Liver (tissue), 9 donors: ENCODE results near the gene KRT17. TPM values are rescaled to one million over a fixed set of nuclear protein-coding genes. Genes with fewer than 3 reads are reported as not detected.

Source experiments
- DNase-seq: peaks from one replicate; pipeline ENCODE4 v3.0.0-alpha.2; 2017; ENCODE audit warnings: low spot score
- H3K27ac ChIP-seq, 2 donors: one replicate each; pipeline ENCODE4 v1.7.0; 2013; ENCODE audit warnings: inconsistent platforms in 2 of 2, low read length in 2 of 2, control low read depth in 1 of 2, low read depth in 1 of 2, mild to moderate bottlenecking in 1 of 2
- H3K27me3 ChIP-seq, 4 donors: one replicate each; pipeline versions ENCODE4 v1.6.1 to v1.7.0; 2013; ENCODE audit warnings: low read length in 3 of 4, inconsistent platforms in 1 of 4, mild to moderate bottlenecking in 1 of 4, moderate library complexity in 1 of 4; ENCODE audit not compliant: control insufficient read depth in 4 of 4, insufficient read depth in 4 of 4
- H3K36me3 ChIP-seq, 4 donors: one replicate each; pipeline versions ENCODE4 v1.6.1 to v1.7.0; 2013; ENCODE audit warnings: low read length in 3 of 4, mild to moderate bottlenecking in 3 of 4, low read depth in 1 of 4, moderate library complexity in 1 of 4; ENCODE audit not compliant: control insufficient read depth in 4 of 4, insufficient read depth in 3 of 4
- H3K4me1 ChIP-seq, 4 donors: one replicate each; pipeline versions ENCODE4 v1.6.1 to v1.7.0; 2013; ENCODE audit warnings: low read length in 3 of 4, mild to moderate bottlenecking in 3 of 4, moderate library complexity in 1 of 4; ENCODE audit not compliant: control insufficient read depth in 4 of 4, insufficient read depth in 4 of 4
- H3K4me3 ChIP-seq, 3 donors: one replicate each; pipeline versions ENCODE4 v1.6.1 to v1.7.0; 2013; ENCODE audit warnings: low read length in 3 of 3, control low read depth in 1 of 3, low read depth in 1 of 3, mild to moderate bottlenecking in 1 of 3
- H3K9ac ChIP-seq, 2 donors: one replicate each; pipeline ENCODE4 v1.7.0; 2013; ENCODE audit warnings: low read length in 2 of 2, mild to moderate bottlenecking in 2 of 2, moderate library complexity in 2 of 2, control low read depth in 1 of 2, low read depth in 1 of 2
- H3K9me3 ChIP-seq, 4 donors: one replicate each; pipeline versions ENCODE4 v1.6.1 to v1.7.0; 2013; ENCODE audit warnings: low read length in 3 of 4; ENCODE audit not compliant: control insufficient read depth in 4 of 4
- ATF3 ChIP-seq: IDR thresholded peaks from 2 replicates; pipeline ENCODE4 v1.6.1; 2016; ENCODE audit warnings: antibody characterized with exemption
- CTCF ChIP-seq: fragments of 150-350 bp; IDR thresholded peaks from 2 replicates; pipeline ENCODE4 v1.5.1; 2017; ENCODE audit warnings: improper control_type of control experiment, low read depth, low read length; ENCODE audit not compliant: missing input control
- FOXA2 ChIP-seq: IDR thresholded peaks from 2 replicates; pipeline ENCODE4 v1.6.1; 2016; ENCODE audit warnings: antibody characterized with exemption
- GABPA ChIP-seq, 2 donors: IDR thresholded peaks in 1 of 2; conservative IDR thresholded peaks in 1 of 2; 2 replicates each; pipeline ENCODE4 v1.6.1; 2016; ENCODE audit warnings: antibody characterized with exemption in 2 of 2, mild to moderate bottlenecking in 1 of 2, moderate library complexity in 1 of 2
- HNF4A ChIP-seq, 2 donors: conservative IDR thresholded peaks; 2 replicates each; pipeline ENCODE4 v1.6.1; 2016; ENCODE audit warnings: antibody characterized with exemption in 2 of 2, mild to moderate bottlenecking in 2 of 2
- HNF4G ChIP-seq: IDR thresholded peaks from 2 replicates; pipeline ENCODE4 v1.6.1; 2016; ENCODE audit warnings: antibody characterized with exemption
- MAX ChIP-seq: IDR thresholded peaks from 2 replicates; pipeline ENCODE4 v1.6.1; 2016; ENCODE audit warnings: antibody characterized with exemption
- NR2F2 ChIP-seq: IDR thresholded peaks from 2 replicates; pipeline ENCODE4 v1.6.1; 2016; ENCODE audit warnings: antibody characterized with exemption
- RAD21 ChIP-seq, 2 donors: IDR thresholded peaks; 2 replicates each; pipeline ENCODE4 v1.6.1; 2016; ENCODE audit warnings: antibody characterized with exemption in 2 of 2, mild to moderate bottlenecking in 2 of 2
- REST ChIP-seq: IDR thresholded peaks from 2 replicates; pipeline ENCODE4 v1.6.1; 2016; ENCODE audit warnings: antibody characterized with exemption, mild to moderate bottlenecking
- RXRA ChIP-seq, 2 donors: IDR thresholded peaks; 2 replicates each; pipeline ENCODE4 v1.6.1; 2017 to 2018; ENCODE audit warnings: antibody characterized with exemption in 2 of 2, mild to moderate bottlenecking in 1 of 2
- SP1 ChIP-seq: IDR thresholded peaks from 2 replicates; pipeline ENCODE4 v1.6.1; 2018; ENCODE audit warnings: antibody characterized with exemption, mild to moderate bottlenecking
- TAF1 ChIP-seq: conservative IDR thresholded peaks from 2 replicates; pipeline ENCODE4 v1.6.1; 2016; ENCODE audit warnings: antibody characterized with exemption, mild to moderate bottlenecking
- YY1 ChIP-seq: IDR thresholded peaks from 2 replicates; pipeline ENCODE4 v1.6.1; 2016; ENCODE audit warnings: antibody characterized with exemption, mild to moderate bottlenecking
- ZBTB33 ChIP-seq: IDR thresholded peaks from 2 replicates; pipeline ENCODE4 v1.6.1; 2016; ENCODE audit warnings: antibody characterized with exemption
- WGBS: extraction: QIAGEN DNeasy Blood & Tissue Kit; methylation state at CpG from one replicate; pipeline ENCODE4 v1.1.7; 2013; 5-methylcytosine and 5-hydroxymethylcytosine counted together
- polyA plus RNA-seq, 2 donors: library from polyadenylated mRNA; stranded (reverse) in 1 of 2; unstranded in 1 of 2; fragments of 200-250 nt in 1 of 2; fragments of >200 nt in 1 of 2; fragmentation: Nextera tagmentation in 1 of 2; extraction: Ambion mirVana in 1 of 2; gene quantifications; one replicate each; pipeline versions ENCODE4 v1.2.1 to v1.2.3, GENCODE V29; 2013 to 2015
- total RNA-seq, 2 donors: library from RNA; depleted of rRNA; stranded (reverse); fragments of >200 nt; gene quantifications; one replicate each; pipeline ENCODE4 v1.2.3, GENCODE V29; 2014
- donor health status: healthy.
- donor health status: healthy.
- donor health status: healthy.
- donor health status: healthy.
- donor health status: healthy.

Gene KRT17
- total and polyA plus RNA-seq, 4 donors: 0.15 TPM; not detected in 3

GRCh38 chr17:41575336-41575735 is 49.0 kb downstream of the KRT17 start:
- 70% methylated on average over 3 of the region's 3 CpGs for WGBS
- H3K4me1 ChIP-seq: no peaks in the 10 kb centered on the region
- no peak overlapping the region for H3K27ac ChIP-seq
- no peak for DNase-seq
- TF ChIP-seq SP1 (no peak), FOXA2 (no peak), RXRA (IDR thresholded peaks at IDR 0.05) (no peak), TAF1 (no peak), ZBTB33 (no peak)
- H3K27me3 ChIP-seq: peaks cover 0 to 13% (median 0%) of the 10 kb centered on the region in 4 donors
- H3K9me3 ChIP-seq: no peaks in the 10 kb centered on the region
- H3K36me3 ChIP-seq: no peaks in the 10 kb centered on the region
- H3K4me3 ChIP-seq: no peak overlapping the region
- H3K9ac ChIP-seq: no peak overlapping the region

- Histone ChIP-seq H3K27me3 (peaks cover 0 to 6% (median 0%) of the 10 kb centered on the region in 4 donors), H3K36me3 (no peaks in the 10 kb centered on the region), H3K9ac (no peak within 1 kb of the TSS), H3K27ac (no peak within 1 kb of the TSS), H3K4me3 (no peak within 1 kb of the TSS), H3K4me1 (no peaks in the 10 kb centered on the region), H3K9me3 (no peaks in the 10 kb centered on the region)
- no peak for TF ChIP-seq HNF4G
- no peak for TF ChIP-seq YY1
- TF ChIP-seq RAD21 (IDR thresholded peaks at IDR 0.05): no peak
- no peak for TF ChIP-seq SP1
- TF ChIP-seq CTCF: no peak
- TF ChIP-seq GABPA (IDR thresholded peaks at IDR 0.05 in 1 of 2, conservative IDR thresholded peaks at IDR 0.05 in 1 of 2): no peak
- TF ChIP-seq TAF1: no peak
- no peak for TF ChIP-seq ZBTB33
- no peak for TF ChIP-seq FOXA2
- no peak for TF ChIP-seq REST
- TF ChIP-seq HNF4A (conservative IDR thresholded peaks at IDR 0.05): no peak
- TF ChIP-seq MAX: no peak
- no peak for TF ChIP-seq NR2F2
- no peak for TF ChIP-seq ATF3
- DNase-seq: no peak
- WGBS: 74% methylated on average over 24 of the region's 24 CpGs
These were observed 52.6 kb downstream of the KRT17 start, which contains the start of gene KRT9 for GRCh38 chr17:41571561-41572434. Gene KRT9, minus strand, starts transcription at chr17:41572059. Its CDS starts 67 bp downstream, at chr17:41571992.
